HG02852 (cell line): ENCODE data around the gene THBS1.

Source experiments
- ATAC-seq: cut with Tn5 transposase; IDR thresholded peaks from one replicate; pipeline ENCODE4 v1.9.1; 2021; ENCODE audit warnings: mild to moderate bottlenecking, moderate library complexity; ENCODE audit not compliant: unreplicated experiment

Gene THBS1

DNA sequence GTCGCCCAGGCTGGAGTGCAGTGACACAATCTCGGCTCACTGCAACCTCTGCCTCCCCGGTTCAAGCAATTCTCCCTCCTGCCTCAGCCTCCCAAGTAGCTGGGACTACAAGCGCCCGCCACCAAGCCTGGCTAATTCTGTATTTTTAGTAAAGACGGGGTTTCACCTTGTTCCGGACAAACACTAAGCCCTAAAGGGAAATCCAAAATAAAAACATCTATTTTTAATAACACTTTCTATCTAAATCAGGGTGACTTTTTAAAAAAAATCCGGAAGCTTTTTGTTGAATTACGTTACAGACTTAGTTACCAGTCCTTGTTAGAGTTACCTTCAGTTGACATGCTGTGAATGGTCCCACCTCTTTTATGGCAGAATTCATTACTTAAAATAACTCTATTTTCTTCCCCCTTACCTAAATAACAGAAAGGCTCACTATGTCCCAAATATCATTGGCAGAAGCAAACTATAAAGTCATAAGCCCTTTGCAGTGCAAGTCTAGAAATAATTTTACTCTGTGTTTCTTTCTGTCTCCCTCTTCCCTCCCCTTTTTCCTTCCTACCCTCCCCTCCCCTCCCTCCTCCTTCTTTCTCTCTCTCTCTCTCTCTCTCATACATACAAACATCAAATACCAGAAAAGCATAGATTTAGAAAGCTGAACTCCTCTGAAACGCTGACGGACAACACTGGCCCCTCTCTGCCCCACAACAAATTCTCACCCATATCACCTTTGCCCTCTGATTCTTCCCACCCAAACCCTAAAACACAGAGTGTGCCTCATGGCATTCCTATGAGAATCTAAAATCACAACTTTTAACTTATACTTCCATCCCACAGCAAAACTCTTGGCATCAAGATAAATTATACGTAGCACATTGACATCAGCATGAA lies 18.3 kb downstream of the THBS1 start:
- ATAC-seq: no peak

DNA sequence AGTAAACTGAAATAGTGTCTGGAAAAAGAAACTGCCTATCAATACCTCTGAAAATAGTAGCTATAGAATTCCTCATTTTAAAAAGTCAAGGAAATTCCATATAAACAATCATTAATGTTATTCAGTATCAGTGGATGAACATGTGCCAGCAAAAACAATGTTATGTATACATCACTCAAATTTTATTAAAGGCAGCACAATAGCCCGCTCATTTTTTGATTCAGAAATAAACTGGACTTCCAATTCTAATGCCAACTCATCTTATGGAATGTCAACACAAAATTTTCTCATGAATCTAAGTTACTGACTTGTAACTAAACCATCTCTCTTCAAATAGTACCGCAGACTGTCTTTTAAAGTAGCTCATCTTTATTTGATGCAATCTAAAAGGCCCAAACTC lies 19.0 kb downstream of the THBS1 start:
- ATAC-seq: no peak

DNA sequence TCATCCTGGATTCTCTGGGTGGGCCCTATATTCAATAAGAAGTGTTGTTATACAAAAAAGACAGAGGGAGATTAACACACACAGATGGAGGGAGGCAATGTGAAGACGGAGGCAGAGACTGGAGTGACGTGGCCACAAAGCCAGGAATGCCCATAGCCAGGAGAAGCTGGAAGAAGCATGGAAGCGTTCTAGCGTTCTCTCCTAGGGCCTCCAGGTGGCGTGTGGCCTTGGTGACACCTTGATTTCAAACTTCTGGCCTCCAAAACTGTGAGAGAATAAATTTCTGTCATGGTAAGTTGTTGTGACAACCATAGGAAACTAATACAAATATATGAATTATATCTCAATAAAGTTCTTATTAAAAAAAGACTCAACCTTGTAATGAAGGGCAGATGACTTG lies 21.3 kb downstream of the THBS1 start:
- no peak for ATAC-seq

DNA sequence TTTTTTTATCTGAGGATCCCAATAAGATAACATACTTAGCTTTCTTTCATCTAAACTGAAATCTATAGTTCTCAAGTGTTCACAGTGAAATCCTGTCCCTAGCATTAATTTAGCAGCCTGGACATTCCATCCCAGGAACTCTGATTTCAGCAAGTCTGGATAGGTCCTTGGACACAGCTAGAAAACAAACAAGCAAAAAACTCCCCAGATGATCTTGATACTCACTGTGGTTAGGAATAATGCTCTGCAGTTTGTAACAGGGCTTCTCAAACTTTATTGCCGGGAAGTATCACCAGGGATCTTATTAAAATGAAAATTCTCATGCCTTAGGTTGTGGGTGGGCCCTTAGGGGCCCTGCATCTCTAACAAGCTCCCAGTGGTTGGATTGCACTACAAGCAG lies 24.3 kb downstream of the THBS1 start:
- ATAC-seq: no peak

DNA sequence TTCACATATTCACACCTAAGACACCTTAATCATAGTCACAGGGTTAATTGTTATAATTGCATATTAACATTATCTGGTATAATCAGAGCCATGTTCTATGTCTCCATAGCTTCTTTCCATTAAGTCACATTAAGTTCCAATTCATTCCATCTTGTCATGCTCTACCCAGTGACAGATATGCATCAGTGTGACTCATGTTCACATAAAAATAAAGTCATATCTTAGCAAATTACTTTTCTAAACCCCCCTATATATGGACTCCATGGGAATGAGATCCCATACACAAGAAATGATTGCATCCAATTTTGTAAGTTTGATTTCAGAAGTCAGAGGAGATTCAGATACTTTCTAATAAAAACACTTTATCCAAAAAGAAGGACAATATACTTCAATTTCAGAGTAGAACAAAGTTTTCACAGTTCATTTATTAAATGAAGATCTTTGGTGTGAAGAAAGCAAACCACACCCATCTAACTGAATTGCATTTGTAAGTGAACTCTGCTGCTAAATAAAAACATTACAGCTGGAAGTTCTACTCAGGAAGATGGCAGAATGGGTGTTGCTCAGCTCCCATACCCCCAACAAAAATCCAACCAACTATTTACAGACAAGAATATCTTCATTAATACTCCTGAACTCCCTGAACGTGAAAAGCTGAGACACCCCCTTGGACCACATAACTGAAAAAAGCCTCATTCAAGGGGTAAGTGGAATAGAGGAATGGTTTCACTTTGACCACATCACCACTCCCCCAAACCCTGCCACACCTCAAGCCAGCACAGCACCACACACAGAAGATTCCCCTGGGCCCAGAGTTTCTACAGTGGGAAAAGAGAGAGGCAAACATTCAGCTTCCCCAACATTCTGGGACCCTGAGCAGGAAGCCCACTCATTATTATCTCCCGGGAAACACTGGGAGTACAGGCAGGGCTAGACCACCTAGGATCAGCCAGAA lies 27.6 kb downstream of the THBS1 start:
- ATAC-seq: no peak

DNA sequence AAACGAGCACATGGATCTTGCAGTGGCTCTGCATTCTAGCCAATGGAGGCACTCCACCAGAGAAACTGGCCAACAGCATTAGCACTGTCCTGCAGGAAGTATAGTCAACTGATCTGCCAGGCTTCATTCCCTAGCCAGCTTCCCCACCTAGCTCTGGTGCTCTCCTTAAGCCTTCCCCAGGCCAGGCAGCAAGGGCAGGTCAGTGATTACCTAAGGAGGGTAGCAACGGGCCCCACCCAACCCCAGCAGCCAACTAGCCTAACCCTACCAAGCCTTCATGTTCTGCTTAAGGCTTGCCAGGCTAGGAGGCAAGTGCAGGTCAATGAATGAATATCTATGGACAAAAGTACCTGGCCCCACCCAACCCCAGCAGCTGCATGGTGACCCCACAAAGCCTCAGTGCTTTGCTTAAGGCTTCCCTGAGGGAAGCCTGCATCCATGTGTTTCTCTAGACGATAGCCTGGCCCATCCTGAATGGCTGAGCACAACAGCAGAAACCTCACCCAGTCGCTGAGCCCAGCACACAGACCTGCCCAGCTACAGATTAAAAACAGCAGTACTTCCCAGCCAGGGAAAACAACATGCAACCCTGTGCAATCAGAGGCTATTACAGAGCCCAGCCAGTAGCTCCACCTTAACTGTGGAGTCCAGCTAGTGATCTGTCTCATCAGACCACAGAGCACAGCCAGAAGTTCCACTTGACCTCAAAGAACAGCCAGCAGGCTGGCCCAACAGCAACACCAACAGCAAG lies 28.5 kb downstream of the THBS1 start:
- no peak for ATAC-seq

DNA sequence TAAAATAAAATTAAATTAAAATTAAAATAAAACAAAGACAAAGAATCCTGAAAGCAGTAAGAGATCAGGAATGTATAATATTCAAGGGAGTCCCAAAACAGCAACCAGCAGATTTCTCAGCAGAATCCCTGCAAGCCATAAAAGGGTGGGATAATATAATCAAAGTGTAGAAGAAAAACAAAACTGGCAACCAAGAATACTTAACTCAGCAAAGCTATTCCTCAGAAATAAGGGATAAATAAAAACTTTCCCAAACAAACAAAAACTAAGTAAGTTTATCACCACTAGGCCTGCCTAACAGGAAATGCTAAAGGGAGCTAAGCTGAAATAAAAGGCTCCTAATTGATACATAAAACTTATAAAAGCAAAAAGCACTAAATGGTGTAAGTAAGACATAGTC lies 29.8 kb downstream of the THBS1 start:
- no peak for ATAC-seq

DNA sequence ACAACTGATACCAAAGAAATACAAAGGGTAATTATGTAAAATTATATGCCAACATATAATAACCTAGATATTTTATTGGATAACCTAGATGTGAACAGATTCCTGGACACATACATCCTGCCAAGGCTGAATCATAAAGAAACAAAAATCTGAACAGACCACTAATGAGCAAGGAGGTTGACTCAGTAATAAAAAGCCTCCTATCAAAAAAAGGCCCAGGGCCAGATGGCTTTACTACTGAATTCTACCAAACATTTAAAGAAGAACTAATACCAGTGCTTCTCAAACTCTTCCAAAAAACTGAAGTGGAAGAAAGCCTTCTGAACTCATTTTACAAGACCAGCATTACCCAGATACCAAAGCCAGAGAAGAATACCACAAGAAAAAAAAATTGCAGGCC lies 32.4 kb downstream of the THBS1 start:
- ATAC-seq: no peak

DNA sequence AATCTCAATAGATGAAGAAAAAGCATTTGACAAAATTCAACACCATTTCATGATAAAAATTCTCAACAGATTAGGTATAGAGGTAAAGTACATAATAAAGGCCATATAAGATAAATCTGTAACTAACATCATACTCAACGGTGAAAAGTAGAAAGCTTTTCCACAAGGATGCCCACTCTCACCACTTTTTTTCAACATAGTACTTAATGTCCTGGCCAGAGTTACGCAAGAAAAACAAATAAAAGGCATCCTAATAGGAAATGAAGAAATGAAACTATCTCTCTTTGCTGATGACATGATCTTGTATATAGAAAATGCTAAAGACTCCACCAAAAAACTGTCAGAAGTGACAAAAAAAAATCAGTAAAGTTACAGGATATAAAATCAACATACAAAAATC lies 33.0 kb downstream of the THBS1 start:
- ATAC-seq: no peak

DNA sequence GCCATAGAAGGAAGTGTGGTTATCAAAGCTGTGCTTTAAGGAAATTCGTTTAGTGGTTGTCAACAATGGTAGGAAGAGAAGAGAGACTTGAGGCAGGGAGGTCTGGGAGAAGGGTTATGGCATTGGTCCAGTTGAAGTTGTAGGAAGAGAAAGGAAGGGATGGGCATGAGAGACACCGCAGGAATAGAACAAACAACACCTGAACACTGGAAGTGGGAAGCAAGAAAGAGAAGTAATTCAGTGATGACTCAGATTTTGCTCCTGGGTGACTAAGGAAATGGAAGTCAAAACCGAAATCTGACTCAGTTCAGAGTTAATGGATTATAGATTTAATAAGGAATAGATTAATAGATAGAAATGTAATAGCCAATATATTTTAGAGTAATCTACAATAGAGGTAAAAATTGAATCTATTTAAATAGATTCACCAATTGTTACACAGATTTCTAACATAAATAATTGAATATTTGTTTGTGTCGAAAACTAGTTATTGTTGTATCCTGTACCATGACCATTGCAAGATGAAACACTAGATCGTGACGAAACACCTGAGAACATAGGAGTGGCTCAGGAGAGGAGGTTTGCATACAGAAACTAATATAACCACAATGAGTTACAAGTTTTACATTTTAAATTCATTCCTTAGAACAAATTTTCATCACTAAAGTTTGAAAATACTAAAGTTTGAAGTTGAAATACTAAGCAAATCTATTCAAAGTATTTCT lies 36.0 kb downstream of the THBS1 start:
- ATAC-seq: no peak

DNA sequence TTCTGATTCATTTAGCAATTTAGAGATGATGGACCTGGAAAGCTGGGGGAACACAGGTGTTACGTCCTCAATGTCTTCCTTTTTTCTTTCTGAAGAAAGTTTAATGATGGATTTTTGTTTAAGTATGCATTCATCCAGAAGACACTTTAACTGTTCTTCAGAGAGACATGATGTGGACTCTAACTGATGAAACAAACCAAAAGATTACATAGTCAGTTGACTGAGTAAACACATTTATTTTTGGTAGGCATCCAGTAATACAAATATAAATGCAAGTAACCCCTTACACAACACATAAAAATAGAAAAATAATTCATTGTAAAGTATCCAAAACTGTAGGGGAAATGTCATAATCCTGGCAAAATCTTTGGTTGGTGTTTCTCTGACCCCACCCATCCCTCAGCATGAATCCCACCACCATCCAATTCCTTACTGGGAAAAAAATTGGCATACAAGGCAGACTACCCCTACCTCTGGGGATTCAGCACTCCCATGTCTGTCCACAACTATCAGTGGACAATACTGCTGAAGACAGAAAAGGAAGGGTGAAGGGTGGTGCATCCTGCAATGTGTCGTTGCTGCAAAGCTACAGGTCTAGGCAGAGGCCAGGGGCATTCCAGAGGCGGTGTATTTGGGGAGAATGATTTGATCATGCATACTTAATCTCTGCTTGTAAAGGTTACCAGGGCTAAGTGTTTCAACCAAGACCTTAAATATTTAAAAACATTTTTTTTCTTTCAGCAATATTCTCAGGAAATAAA lies 37.4 kb downstream of the THBS1 start:
- ATAC-seq: no peak

DNA sequence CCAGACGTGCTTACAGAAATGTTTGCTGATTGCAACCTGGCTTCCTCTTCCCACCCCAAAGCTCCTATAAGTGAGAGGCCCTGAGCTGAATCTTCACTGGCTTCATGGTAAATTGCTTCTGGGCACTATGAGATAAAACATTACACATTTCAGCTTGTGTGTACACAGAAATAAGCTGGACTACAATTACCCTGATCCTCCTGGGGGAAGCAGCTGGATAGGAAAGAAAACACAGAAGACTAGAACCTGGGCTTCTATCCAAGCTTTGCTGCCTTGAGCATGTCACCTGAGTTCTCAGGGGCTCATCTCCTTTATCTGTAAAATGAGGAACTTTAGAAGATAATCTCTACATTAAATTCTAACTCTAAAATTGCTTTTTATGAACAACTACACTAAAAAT lies 40.3 kb downstream of the THBS1 start:
- no peak for ATAC-seq

DNA sequence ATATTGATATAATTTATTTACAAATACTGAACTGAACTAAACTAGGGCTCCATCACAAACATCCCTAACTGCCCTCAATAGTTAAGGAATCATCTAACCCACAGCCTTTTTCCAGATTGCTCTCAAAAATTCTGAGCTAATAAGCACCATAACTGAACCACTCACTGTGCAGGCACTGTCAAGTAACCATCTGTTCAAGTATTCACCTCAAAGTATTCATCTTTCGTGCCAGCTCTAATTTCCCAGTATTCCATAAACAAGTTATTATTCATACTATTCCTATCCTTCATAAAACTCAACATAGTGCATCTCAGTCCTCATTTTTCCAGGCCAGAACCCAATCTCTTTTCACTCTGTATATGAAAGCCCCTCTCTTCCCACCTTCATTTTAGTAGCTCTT lies 41.1 kb downstream of the THBS1 start:
- no peak for ATAC-seq

DNA sequence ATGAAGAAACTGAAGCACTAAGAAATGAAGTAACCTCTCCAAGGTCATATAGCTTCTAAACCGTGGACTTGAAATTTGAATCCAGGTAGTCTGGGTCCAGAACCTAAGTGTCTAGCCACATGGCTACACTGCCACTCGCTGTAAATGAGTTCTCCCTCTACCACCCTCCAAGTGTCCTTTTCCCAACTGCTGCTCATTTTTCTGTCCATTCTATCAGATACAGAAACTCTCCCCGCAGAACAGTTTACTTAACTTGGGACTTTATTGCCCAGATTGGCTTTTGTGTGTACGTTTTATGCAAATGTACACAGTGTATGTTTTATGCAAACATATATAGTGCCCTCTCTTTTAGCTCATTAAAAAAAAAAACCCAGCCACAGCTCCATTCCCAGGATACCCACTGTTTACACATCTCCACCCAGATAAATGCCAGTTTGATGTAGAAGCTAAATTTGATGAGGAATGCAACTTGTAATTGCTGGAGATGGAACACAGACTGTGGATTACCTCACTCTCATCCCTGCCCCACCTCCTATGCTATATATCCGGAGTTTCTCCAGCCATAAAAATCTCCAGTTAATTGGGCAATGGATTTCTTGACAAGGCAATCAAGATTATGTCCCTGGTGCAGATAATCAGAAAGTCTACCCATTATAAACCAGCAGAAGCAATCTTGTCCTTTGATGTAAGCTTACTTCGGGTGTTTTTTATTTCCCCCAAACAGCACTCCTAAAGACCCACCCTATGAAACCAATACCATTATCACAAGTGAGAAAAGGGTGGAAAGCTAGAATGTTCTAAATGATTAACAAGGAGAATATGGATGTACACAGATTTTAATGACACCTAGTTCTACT lies 42.0 kb downstream of the THBS1 start:
- peak; percentile 2 for ATAC-seq

DNA sequence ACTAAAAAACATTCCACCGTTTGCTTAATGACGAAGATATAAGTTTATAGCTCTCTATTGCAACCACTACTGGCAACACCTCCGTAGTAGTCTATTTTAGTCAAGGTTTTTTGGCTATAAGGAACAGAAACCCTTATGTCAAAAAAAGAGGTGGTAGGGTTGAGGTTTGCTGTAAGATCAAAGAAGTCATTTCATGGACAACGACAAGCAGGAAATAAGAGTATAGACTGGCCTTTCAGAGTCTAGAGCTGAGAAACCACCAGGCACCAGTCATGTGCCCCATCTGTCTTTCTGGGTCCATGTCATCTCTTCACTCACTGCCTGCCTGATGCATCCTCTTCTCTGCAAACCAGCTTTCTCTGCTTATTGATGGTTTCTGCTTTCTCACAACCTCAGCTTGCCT lies 42.7 kb downstream of the THBS1 start:
- peak; percentile 95 for ATAC-seq

DNA sequence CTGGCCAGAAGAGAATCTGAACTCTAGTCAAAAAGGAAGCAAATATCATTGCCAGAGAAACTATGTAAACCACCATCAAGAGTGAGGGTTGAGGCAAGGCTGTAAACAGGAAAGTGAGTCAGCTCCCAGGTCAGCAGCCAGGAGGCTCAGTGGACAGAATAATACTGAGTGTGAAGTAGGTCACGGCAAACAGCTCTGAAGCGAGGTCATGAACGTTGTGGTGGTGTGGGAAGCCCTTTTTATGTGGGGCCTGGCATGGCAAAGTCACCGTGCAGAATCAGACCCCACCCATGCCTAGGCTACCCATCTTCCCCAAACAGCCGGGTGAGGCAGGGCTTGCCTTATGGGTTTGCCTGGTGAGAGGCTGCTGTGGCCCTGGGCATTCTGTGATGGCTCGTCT lies 43.9 kb downstream of the THBS1 start:
- ATAC-seq: peak; percentile 29

DNA sequence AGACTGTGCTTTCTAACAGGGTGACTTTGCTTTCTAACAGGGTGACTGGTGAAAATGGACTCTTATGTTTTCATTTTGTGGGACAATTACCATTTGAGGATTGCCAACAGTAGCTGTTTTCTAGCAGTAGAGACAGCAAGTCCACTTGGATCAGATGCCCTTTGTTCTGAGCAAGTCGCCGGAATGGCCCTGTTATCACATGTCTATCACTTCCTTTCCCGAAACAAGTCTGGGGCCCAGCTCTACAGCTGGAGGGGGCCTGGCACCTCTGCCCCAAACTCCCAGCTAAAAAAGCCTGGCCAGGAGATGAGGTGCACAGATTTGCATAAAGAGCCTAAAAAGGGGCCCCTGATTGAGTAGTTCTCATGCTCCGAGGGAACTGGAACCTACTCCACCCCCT lies 44.6 kb downstream of the THBS1 start:
- no peak for ATAC-seq

DNA sequence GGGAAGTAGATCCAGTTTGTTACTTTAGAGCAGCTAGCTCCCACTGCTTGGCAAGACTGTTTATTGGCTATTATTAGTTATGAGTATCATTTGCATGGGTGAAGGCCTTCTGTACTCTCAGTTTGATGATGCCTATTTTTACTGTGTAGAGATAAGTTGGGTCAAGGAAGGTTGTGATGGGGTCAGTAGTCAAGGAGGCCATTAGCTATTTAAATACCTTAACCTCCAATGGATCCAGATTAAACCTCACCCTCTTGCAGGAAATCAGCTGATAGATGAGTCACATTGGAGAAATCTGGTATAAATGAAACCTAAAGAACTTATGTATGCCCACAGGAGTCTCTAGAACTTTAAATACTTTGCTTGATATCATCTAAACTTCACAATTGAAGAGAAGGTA lies 45.0 kb downstream of the THBS1 start:
- no peak for ATAC-seq
